ENCODE measurements around the gene ICAM2. TPM values are rescaled to one million over a fixed set of nuclear protein-coding genes. Genes with fewer than 3 reads are reported as not detected.

The ICAM2 gene
- total RNA-seq, 4 donors from 2014 or later: 45.6 to 92.1 (median 69.8) TPM

- TF ChIP-seq CTCF (IDR thresholded peaks at IDR 0.05; ENCODE audit: low read depth): no peak
Measured at GRCh38 chr17:64003526-64004121, 16.8 kb downstream of the ICAM2 start.

GRCh38 chr17:64002658-64003525 is 17.5 kb downstream of the ICAM2 start:
- TF ChIP-seq CTCF (IDR thresholded peaks at IDR 0.05; ENCODE audit: low read depth): no peak

GRCh38 chr17:64001763-64002529 is 18.5 kb downstream of the ICAM2 start:
- TF ChIP-seq CTCF (IDR thresholded peaks at IDR 0.05; ENCODE audit: low read depth): no peak

GRCh38 chr17:64001091-64001579 is 19.3 kb downstream of the ICAM2 start:
- no peak for TF ChIP-seq CTCF (IDR thresholded peaks at IDR 0.05; ENCODE audit: low read depth)

GRCh38 chr17:63999680-64000531 is 20.5 kb downstream of the ICAM2 start:
- TF ChIP-seq CTCF (IDR thresholded peaks at IDR 0.05; ENCODE audit: low read depth): no peak

- no peak for TF ChIP-seq CTCF (IDR thresholded peaks at IDR 0.05; ENCODE audit: low read depth)
Measured at GRCh38 chr17:63998721-63999679, 21.4 kb downstream of the ICAM2 start.

Data from subcutaneous adipose tissue (tissue), 4 donors.